Activated B cell treated with CpG ODN at 0.5 μM for 24 hours (primary cell): Measurements from ENCODE around the gene ZNF385C. TPM values are rescaled to one million over a fixed set of nuclear protein-coding genes. Genes with fewer than 3 reads are reported as not detected.
A peak's percentile ranks its signal among the peaks of the same experiment; 100 is the strongest.

Experiments used
- ATAC-seq: fragments of 200-7000 bp; cut with Tn5 transposase; one replicate; pipeline ENCODE4 v1.10.0; 2021; ENCODE audit warnings: low read depth, mild to moderate bottlenecking, moderate library complexity
- CTCF ChIA-PET: fragments of 350-600 bp; sonication (Branson Sonifier 250); formaldehyde crosslinking; loops from one replicate; lab custom pipeline; 2021; ENCODE audit warnings: antibody characterized with exemption; lab: Charles Lee
- POLR2A ChIA-PET: fragments of 350-600 bp; sonication (Branson Sonifier 250); formaldehyde crosslinking; loops from one replicate; lab custom pipeline; 2021; ENCODE audit warnings: antibody characterized with exemption; lab: Charles Lee
- DNase-seq: peaks from one replicate; pipeline ENCODE4 v3.0.0; 2022
- H3K27ac Mint-ChIP-seq: one replicate; pipeline ENCODE4 v1.8.0; 2020; ENCODE audit warnings: mixed read lengths
- H3K27me3 Mint-ChIP-seq: one replicate; pipeline ENCODE4 v1.8.0; 2021; ENCODE audit warnings: mixed read lengths
- H3K36me3 Mint-ChIP-seq: one replicate; pipeline ENCODE4 v1.8.0; 2021; ENCODE audit warnings: low read depth, mixed read lengths
- H3K4me1 Mint-ChIP-seq: one replicate; pipeline ENCODE4 v1.8.0; 2021; ENCODE audit warnings: mixed read lengths
- H3K4me3 Mint-ChIP-seq: one replicate; pipeline ENCODE4 v1.8.0; 2020; ENCODE audit warnings: mild to moderate bottlenecking, mixed read lengths
- H3K9me3 Mint-ChIP-seq: one replicate; pipeline ENCODE4 v1.8.0; 2020; ENCODE audit warnings: mixed read lengths
- CTCF ChIP-seq: fragments of 200-600 bp; IDR thresholded peaks from one replicate; pipeline ENCODE4 v1.8.0; 2022; ENCODE audit warnings: antibody characterized with exemption, mild to moderate bottlenecking
- intact Hi-C: fragments of 100-400 bp; cut with micrococcal nuclease; formaldehyde crosslinking; loops from one replicate; pipeline ENCODE4 v1.15.1; 2024
- total RNA-seq: library from RNA; stranded (reverse); gene quantifications from 2 replicates; pipeline ENCODE4 v1.2.3, GENCODE V29; 2022

The ZNF385C gene
- total RNA-seq, 1 donor from 2014 or later, result 16.7 TPM

- intact Hi-C loops, result no loop called here
- Mint-ChIP-seq H3K27ac (peak overlapping the region; percentile 50), H3K36me3 (no peaks in the 10 kb centered on the region), H3K27me3 (no peaks in the 10 kb centered on the region), H3K4me3 (no peak overlapping the region), H3K4me1 (peaks cover 20% of the 10 kb centered on the region), H3K9me3 (no peaks in the 10 kb centered on the region)
- ATAC-seq, result no peak
- ChIA-PET CTCF (interaction anchor here (0.8 to 5.5 kb wide), 7 partner anchors 19 to 102 kb away, joined by 3 to 72 read pairs (median 4); partner anchors contain the start of genes DNAJC7 and KAT2A), POLR2A (interaction anchor here (0.9 to 1.3 kb wide), 2 partner anchors 48 to 51 kb away, joined by 3 to 4 read pairs; partner anchors contain the start of gene DNAJC7)
- no peak for TF ChIP-seq CTCF
- DNase-seq, result no peak
Observed at GRCh38 chr17:42065201-42065600, 33.1 kb downstream of the ZNF385C start.

- Mint-ChIP-seq H3K9me3 (no peaks in the 10 kb centered on the region), H3K27ac (no peak overlapping the region), H3K27me3 (no peaks in the 10 kb centered on the region), H3K36me3 (no peaks in the 10 kb centered on the region), H3K4me1 (peaks cover 20% of the 10 kb centered on the region), H3K4me3 (no peak overlapping the region)
- no peak for TF ChIP-seq CTCF
- intact Hi-C loops, result loop anchor here (1.0 kb wide), 3 partner anchors 37 to 99 kb away; no protein-coding TSS in a partner anchor
- ATAC-seq (no peak), DNase-seq (no peak)
- POLR2A ChIA-PET, result interaction anchor here (0.9 kb wide), 1 partner anchor 37 kb away, joined by 3 read pairs; no protein-coding TSS in a partner anchor
- CTCF ChIA-PET, result interaction anchor here (1.1 to 1.7 kb wide), 2 partner anchors 21 to 98 kb away, joined by 3 to 4 read pairs; no protein-coding TSS in a partner anchor
Observed at GRCh38 chr17:42062681-42063080, 35.6 kb downstream of the ZNF385C start.

GRCh38 chr17:42061646-42062487, 36.4 kb downstream of the ZNF385C start:
- DNase-seq, result no peak
- ChIA-PET CTCF (interaction anchor here (1.1 to 1.7 kb wide), 4 partner anchors 20 to 97 kb away, joined by 3 to 4 read pairs (median 4); no protein-coding TSS in a partner anchor), POLR2A (interaction anchor here (1.1 kb wide), 1 partner anchor 63 kb away, joined by 3 read pairs; no protein-coding TSS in a partner anchor)
- H3K4me1 Mint-ChIP-seq, result peaks cover 16% of the 10 kb centered on the region
- no peak for ATAC-seq
- no peaks in the 10 kb centered on the region for H3K27me3 Mint-ChIP-seq
- H3K4me3 Mint-ChIP-seq, result no peak overlapping the region
- H3K27ac Mint-ChIP-seq, result no peak overlapping the region
- no peaks in the 10 kb centered on the region for H3K36me3 Mint-ChIP-seq
- TF ChIP-seq CTCF, result no peak
- intact Hi-C loops, result no loop called here
- H3K9me3 Mint-ChIP-seq, result no peaks in the 10 kb centered on the region

GRCh38 chr17:42060231-42060630, 38.0 kb downstream of the ZNF385C start:
- no peak for TF ChIP-seq CTCF
- no peak for ATAC-seq
- peaks cover 2% of the 10 kb centered on the region for H3K27me3 Mint-ChIP-seq
- DNase-seq, result no peak
- intact Hi-C loops, result no loop called here
- H3K4me3 Mint-ChIP-seq, result no peak overlapping the region
- POLR2A ChIA-PET, result no interaction called here
- peaks cover 16% of the 10 kb centered on the region for H3K4me1 Mint-ChIP-seq
- H3K27ac Mint-ChIP-seq, result no peak overlapping the region
- H3K9me3 Mint-ChIP-seq, result no peaks in the 10 kb centered on the region
- H3K36me3 Mint-ChIP-seq, result no peaks in the 10 kb centered on the region
- CTCF ChIA-PET, result interaction anchor here (1.7 kb wide), 1 partner anchor 95 kb away, joined by 4 read pairs; no protein-coding TSS in a partner anchor

- no peaks in the 10 kb centered on the region for H3K36me3 Mint-ChIP-seq
- no peak overlapping the region for H3K4me3 Mint-ChIP-seq
- DNase-seq (no peak), ATAC-seq (no peak)
- intact Hi-C loops, result no loop called here
- H3K9me3 Mint-ChIP-seq, result no peaks in the 10 kb centered on the region
- ChIA-PET CTCF (no interaction called here), POLR2A (no interaction called here)
- no peak overlapping the region for H3K27ac Mint-ChIP-seq
- peaks cover 15% of the 10 kb centered on the region for H3K4me1 Mint-ChIP-seq
- peaks cover 6% of the 10 kb centered on the region for H3K27me3 Mint-ChIP-seq
- no peak for TF ChIP-seq CTCF
Observed at GRCh38 chr17:42059815-42060214, 38.5 kb downstream of the ZNF385C start.
